OCI-LY7 (cell line): Measurements from ENCODE around the gene SPATA32. TPM values are rescaled to one million over a fixed set of nuclear protein-coding genes. Genes with fewer than 3 reads are reported as not detected.

ENCODE experiments used
- BruUV-seq: library from RNA; stranded (reverse); fragments of 400-500 nt; replicated peaks from 2 replicates; lab custom pipeline; 2021; lab: Mats Ljungman, UMichigan
- CTCF ChIA-PET: fragments of 300-600 bp; sonication (Branson Sonifier 250); formaldehyde crosslinking; loops from one replicate; lab custom pipeline; 2022; ENCODE audit warnings: antibody characterized with exemption; ENCODE audit not compliant: unreplicated experiment; lab: Charles Lee
- POLR2A ChIA-PET: fragments of 300-600 bp; sonication (Branson Sonifier 250); formaldehyde crosslinking; loops from one replicate; lab custom pipeline; 2022; ENCODE audit warnings: antibody characterized with exemption; lab: Charles Lee
- DNase-seq: peaks from one replicate; pipeline ENCODE4 v3.0.0-alpha.2; 2015; ENCODE audit warnings: low spot score
- H2AFZ ChIP-seq: fragments of 200-600 bp; sonication (generic), shearing (Covaris generic); 2 replicates; pipeline ENCODE4 v1.6.1; 2014; ENCODE audit warnings: mild to moderate bottlenecking, antibody characterized with exemption, low read length, moderate library complexity
- H3K27ac ChIP-seq: fragments of 200-600 bp; sonication (generic); 2 replicates; pipeline ENCODE4 v1.5.1; 2014; ENCODE audit warnings: mixed run types, low read depth, mild to moderate bottlenecking, moderate library complexity, low read length, inconsistent platforms; ENCODE audit not compliant: poor library complexity, severe bottlenecking
- H3K36me3 ChIP-seq: fragments of 200-600 bp; sonication (generic); 2 replicates; pipeline ENCODE4 v1.6.1; 2014; ENCODE audit warnings: mild to moderate bottlenecking, antibody characterized with exemption, low read length, moderate library complexity, mixed read lengths; ENCODE audit not compliant: insufficient read depth
- H3K4me1 ChIP-seq: fragments of 200-600 bp; sonication (generic); 2 replicates; pipeline ENCODE4 v1.5.1; 2014; ENCODE audit warnings: mild to moderate bottlenecking, low read length; ENCODE audit not compliant: insufficient read depth, poor library complexity, severe bottlenecking
- H3K4me2 ChIP-seq: fragments of 200-600 bp; sonication (generic); 2 replicates; pipeline ENCODE4 v1.6.1; 2014; ENCODE audit warnings: mild to moderate bottlenecking, low read length
- H3K4me3 ChIP-seq: fragments of 200-600 bp; sonication (generic); 2 replicates; pipeline ENCODE4 v1.5.1; 2014; ENCODE audit warnings: mild to moderate bottlenecking, low read depth, low read length; ENCODE audit not compliant: poor library complexity, severe bottlenecking
- H3K79me2 ChIP-seq: fragments of 200-600 bp; sonication (generic); 2 replicates; pipeline ENCODE4 v1.6.1; 2016; ENCODE audit warnings: low read depth, mild to moderate bottlenecking, low read length, moderate library complexity, mixed read lengths; ENCODE audit not compliant: insufficient read depth
- H3K9me2 ChIP-seq: fragments of 200-600 bp; sonication (generic); 2 replicates; pipeline ENCODE4 v1.6.1; 2016; ENCODE audit warnings: mild to moderate bottlenecking, low read length, mixed read lengths; ENCODE audit not compliant: insufficient read depth
- H3K9me3 ChIP-seq: fragments of 200-600 bp; sonication (generic); 2 replicates; pipeline ENCODE4 v1.6.1; 2014; ENCODE audit warnings: mild to moderate bottlenecking, mixed run types, low read length, mixed read lengths
- H4K20me1 ChIP-seq: fragments of 200-600 bp; sonication (generic); 2 replicates; pipeline ENCODE4 v1.6.1; 2014; ENCODE audit warnings: mild to moderate bottlenecking, antibody characterized with exemption, low read length, moderate library complexity, mixed read lengths; ENCODE audit not compliant: insufficient read depth
- CTCF ChIP-seq: fragments of 200-600 bp; sonication (generic); conservative IDR thresholded peaks from 2 replicates; pipeline ENCODE4 v1.5.1; 2014; ENCODE audit warnings: mild to moderate bottlenecking, antibody characterized with exemption, low read length, moderate library complexity, mixed read lengths
- EZH2phosphoT487 ChIP-seq: fragments of 200-600 bp; sonication (generic); IDR thresholded peaks from 2 replicates; pipeline ENCODE4 v1.6.1; 2018; ENCODE audit warnings: low read depth, borderline replicate concordance, mild to moderate bottlenecking, mixed run types, antibody characterized with exemption, low read length, moderate library complexity, mixed read lengths
- intact Hi-C: fragments of 100-400 bp; cut with micrococcal nuclease; formaldehyde crosslinking; loops from one replicate; pipeline ENCODE4 v1.10.0; 2022; ENCODE audit not compliant: unreplicated experiment
- total RNA-seq, 2 experiments: library from RNA; depleted of rRNA in 1 of 2; stranded (reverse); fragments of >200 nt in 1 of 2; shearing (Covaris generic) in 1 of 2; gene quantifications; 2 replicates each; pipeline ENCODE4 v1.2.3, GENCODE V29; 2014 to 2022

The SPATA32 gene
- total RNA-seq, 2 experiments from 2014 or later: not detected

- Histone ChIP-seq H2AFZ (peak overlapping the region; percentile 65; the same call in 1 of the 2 replicates), H3K4me1 (peaks cover 21% of the 10 kb centered on the region), H3K9me2 (no peaks in the 10 kb centered on the region), H3K79me2 (peaks cover 5% of the 10 kb centered on the region; the same call in 1 of the 2 replicates), H3K4me2 (peak overlapping the region; percentile 87), H3K36me3 (peaks cover 56% of the 10 kb centered on the region), H3K4me3 (peak overlapping the region; percentile 91), H4K20me1 (no peaks in the 10 kb centered on the region), H3K27ac (peak overlapping the region; percentile 80), H3K9me3 (no peaks in the 10 kb centered on the region)
- CTCF ChIA-PET: interaction anchor here (0.7 to 1.0 kb wide), 2 partner anchors 22 to 30 kb away, joined by 3 read pairs; no protein-coding TSS in a partner anchor
- TSS peak; percentile 42 for BruUV-seq
- peak; percentile 90 for DNase-seq
- TF ChIP-seq EZH2phosphoT487 (no peak), CTCF (no peak)
- POLR2A ChIA-PET: interaction anchor here (0.7 to 1.6 kb wide), 5 partner anchors 11 to 69 kb away, joined by 3 to 5 read pairs (median 4); partner anchors contain the start of genes FMNL1 and MAP3K14
- intact Hi-C loops: no loop called here
These were observed 13.5 kb downstream of the SPATA32 start for GRCh38 chr17:45248132-45248957.

GRCh38 chr17:45247429-45248131 lies 14.3 kb downstream of the SPATA32 start:
- no TSS peak for BruUV-seq
- H3K4me2 ChIP-seq: peak overlapping the region; percentile 87
- H3K9me2 ChIP-seq: no peaks in the 10 kb centered on the region
- ChIA-PET POLR2A (interaction anchor here (1.0 to 1.6 kb wide), 4 partner anchors 12 to 69 kb away, joined by 3 to 5 read pairs (median 4); partner anchors contain the start of genes FMNL1 and MAP3K14), CTCF (interaction anchor here (0.6 to 0.7 kb wide), 2 partner anchors 21 to 199 kb away, joined by 3 to 4 read pairs; no protein-coding TSS in a partner anchor)
- H3K9me3 ChIP-seq: no peaks in the 10 kb centered on the region
- peaks cover 5% of the 10 kb centered on the region; the same call in 1 of the 2 replicates for H3K79me2 ChIP-seq
- no peaks in the 10 kb centered on the region for H4K20me1 ChIP-seq
- peaks cover 21% of the 10 kb centered on the region for H3K4me1 ChIP-seq
- peak overlapping the region; percentile 80 for H3K27ac ChIP-seq
- H3K36me3 ChIP-seq: peaks cover 64% of the 10 kb centered on the region
- peak overlapping the region; percentile 65; the same call in 1 of the 2 replicates for H2AFZ ChIP-seq
- TF ChIP-seq CTCF (no peak), EZH2phosphoT487 (no peak)
- peak; percentile 94 for DNase-seq
- peak overlapping the region; percentile 91 for H3K4me3 ChIP-seq
- intact Hi-C loops: loop anchor here (1.0 to 2.0 kb wide), 2 partner anchors 21 to 138 kb away; no protein-coding TSS in a partner anchor
